ENCODE measurements around the gene CA10.

DNA sequence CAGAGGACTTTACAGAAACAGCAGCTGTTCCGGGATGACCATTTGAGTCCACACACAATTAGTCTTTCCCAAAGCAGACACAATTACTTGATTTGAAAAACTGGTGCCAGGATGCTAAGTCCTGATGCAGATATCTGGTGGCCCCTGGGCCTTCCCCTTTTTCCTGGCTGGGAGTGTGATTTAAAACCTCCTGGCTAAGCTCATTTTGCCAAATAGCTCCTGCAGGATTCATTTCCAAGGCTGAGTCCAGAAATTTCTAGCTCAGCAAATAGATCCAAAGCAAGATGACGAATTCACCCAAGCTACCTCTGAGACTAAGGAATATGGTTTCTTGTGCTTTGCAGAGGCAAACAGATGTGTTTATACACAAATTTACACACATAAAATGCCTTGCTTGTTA lies 422.2 kb downstream of the CA10 start:
- no peak for TF ChIP-seq FOS (IDR thresholded peaks at IDR 0.05; ENCODE audit: borderline replicate concordance, insufficient read depth, low read length)
- no peak for TF ChIP-seq POLR2A (IDR thresholded peaks at IDR 0.05; ENCODE audit: low read depth, low read length)
- TF ChIP-seq, protein P1, sequence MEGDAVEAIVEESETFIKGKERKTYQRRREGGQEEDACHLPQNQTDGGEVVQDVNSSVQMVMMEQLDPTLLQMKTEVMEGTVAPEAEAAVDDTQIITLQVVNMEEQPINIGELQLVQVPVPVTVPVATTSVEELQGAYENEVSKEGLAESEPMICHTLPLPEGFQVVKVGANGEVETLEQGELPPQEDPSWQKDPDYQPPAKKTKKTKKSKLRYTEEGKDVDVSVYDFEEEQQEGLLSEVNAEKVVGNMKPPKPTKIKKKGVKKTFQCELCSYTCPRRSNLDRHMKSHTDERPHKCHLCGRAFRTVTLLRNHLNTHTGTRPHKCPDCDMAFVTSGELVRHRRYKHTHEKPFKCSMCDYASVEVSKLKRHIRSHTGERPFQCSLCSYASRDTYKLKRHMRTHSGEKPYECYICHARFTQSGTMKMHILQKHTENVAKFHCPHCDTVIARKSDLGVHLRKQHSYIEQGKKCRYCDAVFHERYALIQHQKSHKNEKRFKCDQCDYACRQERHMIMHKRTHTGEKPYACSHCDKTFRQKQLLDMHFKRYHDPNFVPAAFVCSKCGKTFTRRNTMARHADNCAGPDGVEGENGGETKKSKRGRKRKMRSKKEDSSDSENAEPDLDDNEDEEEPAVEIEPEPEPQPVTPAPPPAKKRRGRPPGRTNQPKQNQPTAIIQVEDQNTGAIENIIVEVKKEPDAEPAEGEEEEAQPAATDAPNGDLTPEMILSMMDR (IDR thresholded peaks at IDR 0.05; ENCODE audit: extremely low read depth in 1 of 2, insufficient read depth in 1 of 2, low read depth in 1 of 2, low read length in 2 of 2), result no peak
- TF ChIP-seq EZH2 (IDR thresholded peaks at IDR 0.05; ENCODE audit: borderline replicate concordance, low read depth, low read length, severe bottlenecking), result no peak
- no peak for TF ChIP-seq MYC (IDR thresholded peaks at IDR 0.05; ENCODE audit: low read depth, low read length)
